Measurements from ENCODE around the gene TTLL8. TPM values are rescaled to one million over a fixed set of nuclear protein-coding genes. Genes with fewer than 3 reads are reported as not detected.

The TTLL8 gene
- total RNA-seq, 4 donors from 2014 or later, result not detected

GRCh38 chr22:50086526-50086925, 28.4 kb upstream of the TTLL8 start:
- H3K9me3 ChIP-seq, result no peaks in the 10 kb centered on the region
- peaks cover 16% of the 10 kb centered on the region for H3K4me1 ChIP-seq
- H3K27ac ChIP-seq, result no peak overlapping the region
- no peak for DNase-seq (ENCODE audit: low spot score in 2 of 2)
- H3K4me3 ChIP-seq, result no peak overlapping the region
- peaks cover 42% of the 10 kb centered on the region for H3K27me3 ChIP-seq
- 62% methylated on average over 5 of the region's 5 CpGs for WGBS
- no peak for TF ChIP-seq CTCF (IDR thresholded peaks at IDR 0.05)
- no peak for TF ChIP-seq POLR2A (IDR thresholded peaks at IDR 0.05)
- no peak for TF ChIP-seq EP300 (IDR thresholded peaks at IDR 0.05)
- no peak for TF ChIP-seq POLR2AphosphoS5 (IDR thresholded peaks at IDR 0.05)
- H3K36me3 ChIP-seq, result no peaks in the 10 kb centered on the region

- TF ChIP-seq POLR2AphosphoS5 (IDR thresholded peaks at IDR 0.05), result no peak
- TF ChIP-seq POLR2A (IDR thresholded peaks at IDR 0.05), result no peak
- TF ChIP-seq CTCF (IDR thresholded peaks at IDR 0.05), result no peak
- no peak for TF ChIP-seq EP300 (IDR thresholded peaks at IDR 0.05)
- Histone ChIP-seq H3K36me3 (no peaks in the 10 kb centered on the region), H3K27me3 (peaks cover 46% of the 10 kb centered on the region), H3K4me1 (peaks cover 16% of the 10 kb centered on the region), H3K9me3 (no peaks in the 10 kb centered on the region), H3K4me3 (no peak within 1 kb of the TSS), H3K27ac (no peak within 1 kb of the TSS)
- no peak for DNase-seq (ENCODE audit: low spot score in 2 of 2)
- 57% methylated on average over 29 of the region's 29 CpGs for WGBS
These were observed 27.3 kb upstream of the TTLL8 start, which contains the start of gene MLC1 for GRCh38 chr22:50085211-50085972. MLC1 (minus strand) TSS chr22:50085426; CDS start chr22:50084902, 524 bp downstream.

DNA sequence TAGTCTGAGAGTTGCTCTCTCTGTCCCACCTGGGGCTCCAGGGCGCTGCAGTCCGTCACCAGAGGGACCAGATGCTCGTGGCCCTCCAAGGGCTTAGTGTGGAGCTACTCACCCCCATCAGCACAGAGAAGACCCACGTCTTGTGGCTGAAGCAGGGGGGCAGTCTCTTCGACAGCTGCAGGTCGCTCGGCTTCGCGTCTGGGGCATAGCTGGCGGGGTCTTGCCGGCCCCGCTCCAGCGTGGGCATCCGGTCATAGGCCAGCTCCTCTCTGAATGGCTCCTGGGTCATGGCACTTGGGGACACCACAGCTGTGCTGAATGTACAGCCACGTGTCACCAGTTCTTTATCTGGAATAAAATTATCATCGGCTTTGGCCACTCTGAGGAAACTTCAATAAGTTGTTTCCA, 26.5 kb upstream of the TTLL8 start:
- TF ChIP-seq POLR2A (IDR thresholded peaks at IDR 0.05), result no peak
- TF ChIP-seq CTCF (IDR thresholded peaks at IDR 0.05), result no peak
- TF ChIP-seq EP300 (IDR thresholded peaks at IDR 0.05), result no peak
- no peak for TF ChIP-seq POLR2AphosphoS5 (IDR thresholded peaks at IDR 0.05)
- Histone ChIP-seq H3K27me3 (peaks cover 40% of the 10 kb centered on the region), H3K4me1 (peaks cover 16% of the 10 kb centered on the region), H3K4me3 (no peak overlapping the region), H3K36me3 (no peaks in the 10 kb centered on the region), H3K27ac (no peak overlapping the region), H3K9me3 (no peaks in the 10 kb centered on the region)
- WGBS, result 78% methylated on average over 16 of the region's 16 CpGs
- DNase-seq (ENCODE audit: low spot score in 2 of 2), result no peak

DNA sequence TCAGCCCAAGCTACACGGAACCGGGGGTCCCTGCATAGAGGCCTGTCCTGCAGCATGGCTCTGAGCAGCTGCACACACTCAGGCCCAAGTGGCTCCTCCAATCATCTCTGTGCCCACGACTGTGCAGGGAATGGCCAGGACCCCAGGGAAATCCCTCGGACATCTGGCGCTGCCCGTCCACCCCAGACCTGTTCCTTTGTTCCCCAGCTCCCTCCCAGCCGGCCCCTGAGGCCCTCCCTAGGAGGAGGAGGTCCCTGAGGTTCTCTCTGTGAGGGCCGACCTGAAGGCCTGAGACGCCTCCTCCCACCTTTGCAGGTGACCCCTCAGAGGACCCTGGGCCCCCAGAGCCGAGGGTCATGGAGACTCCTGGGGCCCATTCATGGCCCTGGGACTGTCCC, 26.0 kb upstream of the TTLL8 start:
- H3K4me1 ChIP-seq, result peaks cover 16% of the 10 kb centered on the region
- no peaks in the 10 kb centered on the region for H3K9me3 ChIP-seq
- no peak overlapping the region for H3K4me3 ChIP-seq
- TF ChIP-seq EP300 (IDR thresholded peaks at IDR 0.05) (no peak), CTCF (IDR thresholded peaks at IDR 0.05) (no peak)
- WGBS, result 80% methylated on average over 6 of the region's 10 CpGs
- H3K36me3 ChIP-seq, result no peaks in the 10 kb centered on the region
- peaks cover 38% of the 10 kb centered on the region for H3K27me3 ChIP-seq
- DNase-seq (ENCODE audit: low spot score in 2 of 2), result no peak
- H3K27ac ChIP-seq, result no peak overlapping the region

- H3K27me3 ChIP-seq, result peaks cover 33% of the 10 kb centered on the region
- no peak for DNase-seq (ENCODE audit: low spot score in 2 of 2)
- WGBS, result 43% methylated on average over 10 of the region's 18 CpGs
- no peak overlapping the region for H3K27ac ChIP-seq
- TF ChIP-seq CTCF (IDR thresholded peaks at IDR 0.05) (no peak), POLR2A (IDR thresholded peaks at IDR 0.05) (no peak), EP300 (IDR thresholded peaks at IDR 0.05) (no peak), POLR2AphosphoS5 (IDR thresholded peaks at IDR 0.05) (no peak)
- H3K4me1 ChIP-seq, result peaks cover 16% of the 10 kb centered on the region
- no peaks in the 10 kb centered on the region for H3K9me3 ChIP-seq
- peak overlapping the region; percentile 14 for H3K4me3 ChIP-seq
- no peaks in the 10 kb centered on the region for H3K36me3 ChIP-seq
These were observed 25.5 kb upstream of the TTLL8 start for GRCh38 chr22:50083462-50084079.
